Neuronal stem cell (in vitro differentiated cells): ENCODE measurements around the gene SCAMP2.
A peak's percentile ranks its signal among the peaks of the same experiment; 100 is the strongest.

Experiments used
- DNase-seq: peaks from one replicate; pipeline ENCODE4 v3.0.0-alpha.2; 2013; ENCODE audit warnings: low spot score
- H2AFZ ChIP-seq: one replicate; pipeline ENCODE4 v1.6.1; 2013; ENCODE audit warnings: mild to moderate bottlenecking, low read length, inconsistent platforms
- H2AK5ac ChIP-seq: 2 replicates; pipeline ENCODE4 v1.6.1; 2013; ENCODE audit warnings: low read depth, mild to moderate bottlenecking, inconsistent platforms, low read length, moderate library complexity, mixed read lengths
- H2BK120ac ChIP-seq: 2 replicates; pipeline ENCODE4 v1.6.1; 2013; ENCODE audit warnings: low read depth, mild to moderate bottlenecking, inconsistent platforms, low read length, moderate library complexity, mixed read lengths
- H2BK12ac ChIP-seq: one replicate; pipeline ENCODE4 v1.6.1; 2013; ENCODE audit warnings: low read length, inconsistent platforms
- H2BK15ac ChIP-seq: 2 replicates; pipeline ENCODE4 v1.6.1; 2013; ENCODE audit warnings: mild to moderate bottlenecking, low read length, inconsistent platforms, mixed read lengths
- H2BK5ac ChIP-seq: one replicate; pipeline ENCODE4 v1.6.1; 2013; ENCODE audit warnings: inconsistent platforms, mild to moderate bottlenecking, low read length, moderate library complexity
- H3K14ac ChIP-seq: one replicate; pipeline ENCODE4 v1.6.1; 2013; ENCODE audit warnings: low read length, inconsistent platforms
- H3K18ac ChIP-seq: 2 replicates; pipeline ENCODE4 v1.6.1; 2013; ENCODE audit warnings: low read length, inconsistent platforms
- H3K23ac ChIP-seq: 2 replicates; pipeline ENCODE4 v1.6.1; 2013; ENCODE audit warnings: low read depth, mild to moderate bottlenecking, mixed read lengths, low read length, inconsistent platforms; ENCODE audit not compliant: poor library complexity
- H3K27ac ChIP-seq: replicated peaks from 3 replicates; pipeline ENCODE4 v1.5.1; 2013; ENCODE audit warnings: low read length, inconsistent platforms
- H3K27me3 ChIP-seq, 3 experiments: 2 replicates each; pipeline ENCODE4 v1.6.1; 2013; ENCODE audit warnings: low read length in 3 of 3, mild to moderate bottlenecking in 2 of 3, inconsistent platforms in 1 of 3, low read depth in 1 of 3, mixed read lengths in 1 of 3, moderate library complexity in 1 of 3; ENCODE audit not compliant: control insufficient read depth in 3 of 3, insufficient read depth in 3 of 3
- H3K36me3 ChIP-seq, 2 donors: replicated peaks in 1 of 2; 2 replicates each; pipeline ENCODE4 v1.6.1; 2013; ENCODE audit warnings: low read length in 2 of 2; ENCODE audit not compliant: control insufficient read depth in 2 of 2, insufficient read depth in 2 of 2
- H3K4ac ChIP-seq: 2 replicates; pipeline ENCODE4 v1.6.1; 2013; ENCODE audit warnings: inconsistent platforms, mild to moderate bottlenecking, low read length, moderate library complexity
- H3K4me1 ChIP-seq, 2 donors: 1 replicate in 1 of 2; 2 replicates in 1 of 2; pipeline ENCODE4 v1.6.1; 2013; ENCODE audit warnings: low read length in 2 of 2, low read depth in 1 of 2; ENCODE audit not compliant: control insufficient read depth in 2 of 2, insufficient read depth in 1 of 2
- H3K4me2 ChIP-seq: one replicate; pipeline ENCODE4 v1.6.1; 2013; ENCODE audit warnings: mild to moderate bottlenecking, low read length, inconsistent platforms; ENCODE audit not compliant: insufficient read depth, poor library complexity, severe bottlenecking
- H3K4me3 ChIP-seq, 2 donors: 2 replicates each; pipeline ENCODE4 v1.5.1; 2013; ENCODE audit warnings: low read length in 2 of 2, mild to moderate bottlenecking in 2 of 2, inconsistent platforms in 1 of 2, moderate library complexity in 1 of 2
- H3K79me1 ChIP-seq: one replicate; pipeline ENCODE4 v1.6.1; 2013; ENCODE audit warnings: low read depth, mild to moderate bottlenecking, inconsistent platforms, low read length, moderate library complexity
- H3K9ac ChIP-seq: one replicate; pipeline ENCODE4 v1.6.1; 2013; ENCODE audit warnings: mild to moderate bottlenecking, low read depth, low read length, inconsistent platforms; ENCODE audit not compliant: poor library complexity
- H3K9me3 ChIP-seq, 2 donors: replicated peaks in 1 of 2; 2 replicates each; pipeline versions ENCODE3 to v1.6.1; 2013; ENCODE audit warnings: low read length in 2 of 2, mild to moderate bottlenecking in 2 of 2, inconsistent platforms in 1 of 2, low read depth in 1 of 2, mixed read lengths in 1 of 2, moderate library complexity in 1 of 2; ENCODE audit not compliant: control insufficient read depth in 2 of 2, insufficient read depth in 1 of 2
- H4K8ac ChIP-seq: one replicate; pipeline ENCODE4 v1.6.1; 2013; ENCODE audit warnings: low read depth, mild to moderate bottlenecking, inconsistent platforms, low read length, moderate library complexity
- H4K91ac ChIP-seq: one replicate; pipeline ENCODE4 v1.6.1; 2013; ENCODE audit warnings: low read length, low read depth, mild to moderate bottlenecking, inconsistent platforms; ENCODE audit not compliant: poor library complexity
- WGBS, 2 donors: extraction: QIAGEN DNeasy Blood & Tissue Kit; methylation state at CpG; one replicate each; pipeline ENCODE4 v1.1.7; 2013; ENCODE audit warnings: missing lambda C conversion rate in 2 of 2, mixed read lengths in 1 of 2; ENCODE audit not compliant: insufficient read length in 2 of 2, insufficient replicate concordance in 1 of 2; ENCODE audit errors: extremely low coverage in 2 of 2; 5-methylcytosine and 5-hydroxymethylcytosine counted together

Gene SCAMP2

GRCh38 chr15:74832826-74833225 is 40.3 kb downstream of the SCAMP2 start:
- Histone ChIP-seq H3K4me3 (no peak overlapping the region), H3K79me1 (no peaks in the 10 kb centered on the region), H2BK15ac (no peak overlapping the region), H2AFZ (no peak overlapping the region), H3K4me2 (no peak overlapping the region), H3K18ac (no peak overlapping the region), H3K27me3 (peaks cover 0 to 36% (median 1%) of the 10 kb centered on the region in 3 experiments), H2BK120ac (no peak overlapping the region), H3K4me1 (peaks cover 0 to 5% of the 10 kb centered on the region in 2 donors), H3K36me3 (peaks cover 0 to 20% of the 10 kb centered on the region in 2 donors), H3K4ac (no peak overlapping the region), H4K91ac (no peak overlapping the region), H3K23ac (no peak overlapping the region), H3K9ac (no peak overlapping the region), H2BK5ac (no peak overlapping the region), H2BK12ac (no peak overlapping the region), H2AK5ac (no peak overlapping the region), H3K27ac (no peak overlapping the region), H4K8ac (no peak overlapping the region), H3K14ac (no peak overlapping the region), H3K9me3 (no peaks in the 10 kb centered on the region)
- WGBS, 2 donors: no CpG with 5 or more reads among the region's 4 CpGs
- DNase-seq: no peak

- no peak overlapping the region for H2AK5ac ChIP-seq
- no peak overlapping the region for H4K91ac ChIP-seq
- H3K4ac ChIP-seq: no peak overlapping the region
- peaks cover 0 to 5% of the 10 kb centered on the region in 2 donors for H3K4me1 ChIP-seq
- no peak for DNase-seq
- H3K4me2 ChIP-seq: no peak overlapping the region
- WGBS, 2 donors: no CpG with 5 or more reads among the region's 15 CpGs
- H3K79me1 ChIP-seq: no peaks in the 10 kb centered on the region
- H3K14ac ChIP-seq: peak overlapping the region; percentile 73
- H2BK15ac ChIP-seq: no peak overlapping the region
- H3K4me3 ChIP-seq: no peak overlapping the region
- peaks cover 0 to 17% of the 10 kb centered on the region in 2 donors for H3K36me3 ChIP-seq
- no peak overlapping the region for H2BK12ac ChIP-seq
- no peak overlapping the region for H2AFZ ChIP-seq
- H2BK120ac ChIP-seq: no peak overlapping the region
- H3K27me3 ChIP-seq: peaks cover 0 to 44% (median 8%) of the 10 kb centered on the region in 3 experiments
- H3K9me3 ChIP-seq: no peaks in the 10 kb centered on the region
- no peak overlapping the region for H3K9ac ChIP-seq
- H4K8ac ChIP-seq: no peak overlapping the region
- H2BK5ac ChIP-seq: no peak overlapping the region
- no peak overlapping the region for H3K18ac ChIP-seq
- no peak overlapping the region for H3K23ac ChIP-seq
- no peak overlapping the region for H3K27ac ChIP-seq
These were observed 41.2 kb downstream of the SCAMP2 start for GRCh38 chr15:74831813-74832495.

DNA sequence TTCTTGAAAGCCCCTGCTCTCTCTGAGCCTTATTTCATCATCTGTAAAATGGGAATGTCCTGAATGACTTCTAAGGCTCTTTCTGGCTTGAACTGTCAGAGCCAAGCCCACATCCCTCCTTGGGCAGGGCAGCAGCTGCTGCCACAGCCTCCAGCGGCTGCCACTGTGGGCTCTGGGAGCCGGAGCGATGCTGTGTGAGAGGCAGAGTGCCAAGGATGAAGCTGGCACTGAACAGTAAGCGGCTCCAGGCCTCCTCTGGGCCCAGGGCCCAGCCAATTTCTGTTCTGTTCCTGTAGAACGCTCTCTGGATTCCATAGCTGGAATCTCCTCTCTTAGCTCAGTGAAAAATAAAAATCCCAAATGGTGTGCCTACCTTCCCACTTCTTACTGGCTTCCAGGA is 42.3 kb downstream of the SCAMP2 start:
- Histone ChIP-seq H3K27ac (no peak overlapping the region), H3K9ac (no peak overlapping the region), H4K8ac (no peak overlapping the region), H3K36me3 (peaks cover 0 to 6% of the 10 kb centered on the region in 2 donors), H3K79me1 (no peaks in the 10 kb centered on the region), H2BK12ac (no peak overlapping the region), H3K4ac (no peak overlapping the region), H3K18ac (no peak overlapping the region), H2BK120ac (no peak overlapping the region), H3K27me3 (peaks cover 0 to 54% (median 16%) of the 10 kb centered on the region in 3 experiments), H2AK5ac (no peak overlapping the region), H3K4me2 (no peak overlapping the region), H2AFZ (no peak overlapping the region), H2BK5ac (no peak overlapping the region), H3K23ac (no peak overlapping the region), H3K14ac (no peak overlapping the region), H3K4me1 (peaks cover 0 to 7% of the 10 kb centered on the region in 2 donors), H2BK15ac (no peak overlapping the region), H4K91ac (no peak overlapping the region), H3K9me3 (no peaks in the 10 kb centered on the region), H3K4me3 (no peak overlapping the region)
- WGBS, 2 donors: no CpG with 5 or more reads among the region's 5 CpGs
- DNase-seq: no peak

- no CpG with 5 or more reads among the region's 6 CpGs for WGBS, 2 donors
- Histone ChIP-seq H3K4me2 (no peak overlapping the region), H2AFZ (no peak overlapping the region), H2BK120ac (no peak overlapping the region), H4K8ac (no peak overlapping the region), H3K4me1 (peaks cover 0 to 7% of the 10 kb centered on the region in 2 donors), H3K27me3 (peaks cover 0 to 62% (median 25%) of the 10 kb centered on the region in 3 experiments), H3K9me3 (no peaks in the 10 kb centered on the region), H2BK5ac (no peak overlapping the region), H3K36me3 (no peaks in the 10 kb centered on the region), H2AK5ac (no peak overlapping the region), H3K27ac (no peak overlapping the region), H4K91ac (no peak overlapping the region), H3K14ac (no peak overlapping the region), H3K23ac (no peak overlapping the region), H2BK12ac (no peak overlapping the region), H3K79me1 (no peaks in the 10 kb centered on the region), H3K18ac (no peak overlapping the region), H3K9ac (no peak overlapping the region), H3K4ac (no peak overlapping the region), H3K4me3 (no peak overlapping the region), H2BK15ac (no peak overlapping the region)
- no peak for DNase-seq
These were observed 43.2 kb downstream of the SCAMP2 start for GRCh38 chr15:74829991-74830390.
